K562 (cell line): ENCODE data around the gene METAP1D. TPM values are rescaled to one million over a fixed set of nuclear protein-coding genes. Genes with fewer than 3 reads are reported as not detected.

Source experiments
- ARID4B ChIP-seq: sonication (generic); formaldehyde crosslinking; IDR thresholded peaks from 2 replicates; pipeline ENCODE4 v1.8.0; 2022; ENCODE audit warnings: mild to moderate bottlenecking, missing genetic modification reagents
- ATF1 ChIP-seq, 2 experiments: fragments of 450-650 bp in 1 of 2; IDR thresholded peaks; 2 replicates each; pipeline ENCODE4 v1.6.1; 2016; ENCODE audit warnings: missing compliant biosample characterization in 1 of 2, missing genetic modification characterization in 1 of 2
- GABPB2 ChIP-seq: fragments of 250-450 bp; sonication (Bioruptor Pico); conservative IDR thresholded peaks from 2 replicates; pipeline ENCODE4 v1.5.1; 2021; ENCODE audit warnings: mild to moderate bottlenecking
- KAT2B ChIP-seq: IDR thresholded peaks from one replicate; pipeline ENCODE4 v1.6.1; 2012; ENCODE audit warnings: low read depth, mild to moderate bottlenecking, control low read depth, inconsistent platforms, low read length, moderate library complexity
- MAFF ChIP-seq: IDR thresholded peaks from 2 replicates; pipeline ENCODE4 v1.6.1; 2012; ENCODE audit warnings: low read length, improper control_type of control experiment
- MTA1 ChIP-seq: fragments of 450-650 bp; IDR thresholded peaks from 2 replicates; pipeline ENCODE4 v1.6.1; 2017; ENCODE audit warnings: borderline replicate concordance
- RNF2 ChIP-seq: sonication (generic); IDR thresholded peaks from 2 replicates; pipeline ENCODE4 v1.6.1; 2016
- SMAD4 ChIP-seq: fragments of 250-450 bp; sonication (Bioruptor Pico); conservative IDR thresholded peaks from 2 replicates; pipeline ENCODE4 v1.8.0; 2021; ENCODE audit warnings: inconsistent platforms, mild to moderate bottlenecking, moderate library complexity
- SRSF9 ChIP-seq: fragments of 200-400 bp; formaldehyde crosslinking; IDR thresholded peaks from 2 replicates; pipeline ENCODE4 v1.6.1; 2017; ENCODE audit warnings: low read depth, low read length, borderline replicate concordance
- TFAP4 ChIP-seq: sonication (generic); formaldehyde crosslinking; IDR thresholded peaks from 2 replicates; pipeline ENCODE4 v1.8.0; 2022; ENCODE audit warnings: missing genetic modification reagents, mild to moderate bottlenecking, moderate library complexity, borderline replicate concordance
- YY1 ChIP-seq, 3 experiments: IDR thresholded peaks; 2 replicates each; pipeline ENCODE4 v1.6.1; 2011; ENCODE audit warnings: low read length in 2 of 3, mild to moderate bottlenecking in 2 of 3, moderate library complexity in 2 of 3, borderline replicate concordance in 1 of 3, control low read depth in 1 of 3, low read depth in 1 of 3; ENCODE audit not compliant: insufficient read depth in 3 of 3, insufficient replicate concordance in 2 of 3, control insufficient read depth in 1 of 3, insufficient read length in 1 of 3; ENCODE audit errors: extremely low read depth in 1 of 3
- ZBTB17 ChIP-seq: fragments of 450-650 bp; formaldehyde crosslinking; IDR thresholded peaks from 2 replicates; pipeline ENCODE4 v1.4.0; 2020; ENCODE audit warnings: mild to moderate bottlenecking
- ZBTB43 ChIP-seq: sonication (generic); formaldehyde crosslinking; IDR thresholded peaks from 2 replicates; pipeline ENCODE4 v1.8.0; 2023; ENCODE audit warnings: mild to moderate bottlenecking, missing genetic modification reagents
- ZNF384 ChIP-seq: IDR thresholded peaks from 2 replicates; pipeline ENCODE4 v1.6.1; 2012; ENCODE audit warnings: low read depth, low read length, improper control_type of control experiment
- polyA plus RNA-seq, 8 experiments: library from polyadenylated mRNA; depleted of rRNA in 4 of 8; stranded (reverse) in 5 of 8; unstranded in 3 of 8; fragments of >200 nt; fragmentation: Nextera tagmentation in 2 of 8; fragmentation: Illumina TruSeq in 1 of 8; extraction: Ambion mirVana in 2 of 8; extraction: Trizol in 1 of 8; gene quantifications; 2 replicates each; pipeline versions ENCODE4 v1.2.1 to v1.2.3, GENCODE V29; 2011 to 2014; ENCODE audit warnings: inconsistent platforms in 1 of 8, missing spikeins in 1 of 8
- total RNA-seq, 7 experiments: library from RNA; depleted of rRNA in 6 of 7; stranded (reverse); fragments of >200 nt in 6 of 7; fragmentation: Illumina TruSeq in 2 of 7; extraction: Trizol in 2 of 7; gene quantifications; 2 replicates each; pipeline versions ENCODE4 v1.2.1 to v1.2.3, GENCODE V29; 2011 to 2021; ENCODE audit warnings: low replicate concordance in 1 of 7

METAP1D gene
- total and polyA plus RNA-seq, 9 of the 15 experiments (the other 6 are each of a cell fraction or from before 2014, with no cell fraction given), result 8.0 to 23.4 (median 15.7) TPM

- TF ChIP-seq TFAP4 (no peak), MAFF (no peak), ZBTB43 (CRISPR knock-in tag) (no peak), SMAD4 (peak; percentile 52), ARID4B (CRISPR knock-in tag) (no peak), ZNF384 (no peak; the same call in 1 of the 2 replicates), GABPB2 (CRISPR knock-in tag) (no peak), ATF1 (CRISPR knock-in tag; IDR thresholded peaks at IDR 0.05) (no peak), ATF1 (tag; IDR thresholded peaks at IDR 0.05) (no peak), ZBTB17 (CRISPR knock-in tag) (no peak), MTA1 (no peak; the same call in 1 of the 2 replicates), KAT2B (no peak), SRSF9 (no peak), RNF2 (no peak), YY1 (IDR thresholded peaks at IDR 0.05; ENCODE audit: borderline replicate concordance in 1 of 3, control insufficient read depth in 1 of 3, extremely low read depth in 1 of 3, insufficient read depth in 3 of 3, insufficient read length in 1 of 3, insufficient replicate concordance in 2 of 3, low read depth in 1 of 3, low read length in 2 of 3) (no peak)
These were observed 49.1 kb downstream of the METAP1D start (continued) for GRCh38 chr2:172048508-172049503.
